Esophagus squamous epithelium (tissue), 4 donors: ENCODE measurements around the gene ODAD4.

Experiments used
- CTCF ChIP-seq, 6 experiments: fragments of 450-650 bp in 4 of 6; fragments of 200-600 bp in 2 of 6; sonication (generic) in 2 of 6; IDR thresholded peaks; one replicate each; pipeline ENCODE4 v1.5.1; 2016 to 2019; ENCODE audit warnings: antibody characterized with exemption in 6 of 6, mild to moderate bottlenecking in 4 of 6, moderate library complexity in 4 of 6
- POLR2A ChIP-seq, 4 donors: fragments of 450-650 bp; IDR thresholded peaks; one replicate each; pipeline ENCODE4 v1.6.1; 2017; ENCODE audit warnings: antibody characterized with exemption in 4 of 4, mild to moderate bottlenecking in 4 of 4, moderate library complexity in 3 of 4

GRCh38 chr17:41893384-41893783 is 37.0 kb upstream of the ODAD4 start:
- TF ChIP-seq POLR2A (IDR thresholded peaks at IDR 0.05) (no peak), CTCF (IDR thresholded peaks at IDR 0.05) (no peak)
